Mucosa of rectum (tissue), 2 donors: ENCODE measurements around the gene FCN2.

Source experiments
- H3K27ac ChIP-seq, 2 donors: one replicate each; pipeline ENCODE4 v1.7.0; 2013; ENCODE audit warnings: inconsistent platforms in 2 of 2, low read depth in 2 of 2, low read length in 2 of 2
- H3K27me3 ChIP-seq, 2 donors: one replicate each; pipeline ENCODE4 v1.7.0; 2013; ENCODE audit warnings: low read length in 2 of 2; ENCODE audit not compliant: control insufficient read depth in 2 of 2, insufficient read depth in 2 of 2
- H3K36me3 ChIP-seq, 2 donors: one replicate each; pipeline ENCODE4 v1.7.0; 2013; ENCODE audit warnings: low read length in 2 of 2; ENCODE audit not compliant: control insufficient read depth in 2 of 2, insufficient read depth in 2 of 2
- H3K4me1 ChIP-seq, 2 donors: one replicate each; pipeline ENCODE4 v1.7.0; 2013; ENCODE audit warnings: low read length in 2 of 2, mild to moderate bottlenecking in 1 of 2; ENCODE audit not compliant: control insufficient read depth in 2 of 2, insufficient read depth in 2 of 2
- H3K4me3 ChIP-seq, 2 donors: one replicate each; pipeline ENCODE4 v1.7.0; 2013; ENCODE audit warnings: low read length in 2 of 2
- H3K9ac ChIP-seq, 2 donors: one replicate each; pipeline ENCODE4 v1.7.0; 2013; ENCODE audit warnings: low read length in 2 of 2, low read depth in 1 of 2, mild to moderate bottlenecking in 1 of 2
- H3K9me3 ChIP-seq, 2 donors: one replicate each; pipeline ENCODE4 v1.7.0; 2013; ENCODE audit warnings: low read length in 2 of 2; ENCODE audit not compliant: control insufficient read depth in 2 of 2
- donor health status: healthy.
- donor health status: Normal muscosa, but diverticular disease.

The FCN2 gene

DNA sequence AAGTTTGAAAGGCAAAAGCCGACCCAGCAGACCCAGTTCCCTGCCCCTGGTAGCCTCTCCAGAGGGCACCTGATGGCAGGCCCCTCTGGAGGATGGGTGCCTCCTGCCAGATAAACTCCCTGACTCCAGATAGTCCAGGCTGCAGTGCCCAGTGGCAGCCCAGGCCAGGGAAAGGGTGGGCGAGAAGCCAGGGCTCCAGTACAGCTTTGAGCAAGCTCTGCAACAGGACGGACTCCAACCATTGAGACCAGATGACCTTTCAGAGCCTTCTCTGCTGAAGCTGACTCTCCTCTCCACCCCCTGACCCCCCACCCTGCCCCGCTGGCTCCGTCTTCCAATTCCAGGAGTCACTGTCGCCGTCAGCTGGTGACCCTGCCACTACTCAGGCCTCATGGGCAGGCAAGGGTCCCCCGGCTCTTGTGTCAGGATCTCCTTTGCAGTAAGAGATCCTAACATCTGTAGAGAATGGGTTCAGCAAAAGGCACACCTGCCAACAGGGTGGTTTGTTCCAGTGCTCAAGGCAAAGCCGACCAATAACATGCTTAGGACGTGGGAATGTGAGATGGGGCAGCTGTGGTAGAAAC is 52.6 kb downstream of the FCN2 start:
- Histone ChIP-seq H3K36me3 (no peaks in the 10 kb centered on the region), H3K4me1 (peaks cover 0 to 3% of the 10 kb centered on the region in 2 donors), H3K27me3 (peaks cover 0 to 4% of the 10 kb centered on the region in 2 donors), H3K27ac (no peak overlapping the region), H3K9me3 (no peaks in the 10 kb centered on the region), H3K4me3 (no peak overlapping the region), H3K9ac (no peak overlapping the region)

DNA sequence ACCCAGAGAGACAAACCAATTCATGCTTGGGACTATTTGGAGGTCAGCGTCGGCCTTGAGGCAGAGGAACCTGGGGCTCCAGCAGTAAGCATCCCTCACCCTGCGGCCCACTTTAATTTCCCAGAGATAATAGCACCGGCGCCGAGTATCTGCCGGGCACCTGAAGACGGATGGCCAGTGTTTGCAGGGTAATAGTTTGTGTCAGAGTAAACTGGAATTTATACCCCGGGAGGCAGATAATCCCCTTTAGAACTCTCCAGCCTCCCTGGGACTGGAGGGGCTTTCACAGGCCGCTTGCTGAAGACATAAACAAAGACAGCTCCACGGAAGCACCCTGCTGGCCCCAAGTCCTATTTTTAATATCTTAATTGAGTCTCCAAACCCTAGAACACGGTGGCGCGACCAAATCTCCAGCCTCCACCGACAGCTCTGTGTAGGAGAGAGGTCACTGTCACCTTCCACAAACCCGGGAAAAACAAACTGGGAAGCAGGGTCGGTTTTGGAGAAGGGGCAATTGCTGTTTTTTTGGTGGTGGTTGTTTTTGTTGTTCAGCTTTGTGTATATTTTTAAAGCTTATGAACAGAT is 54.5 kb downstream of the FCN2 start:
- Histone ChIP-seq H3K27ac (no peak overlapping the region), H3K4me3 (no peak overlapping the region), H3K27me3 (peaks cover 0 to 4% of the 10 kb centered on the region in 2 donors), H3K9me3 (no peaks in the 10 kb centered on the region), H3K36me3 (no peaks in the 10 kb centered on the region), H3K4me1 (peaks cover 0 to 3% of the 10 kb centered on the region in 2 donors), H3K9ac (no peak overlapping the region)

DNA sequence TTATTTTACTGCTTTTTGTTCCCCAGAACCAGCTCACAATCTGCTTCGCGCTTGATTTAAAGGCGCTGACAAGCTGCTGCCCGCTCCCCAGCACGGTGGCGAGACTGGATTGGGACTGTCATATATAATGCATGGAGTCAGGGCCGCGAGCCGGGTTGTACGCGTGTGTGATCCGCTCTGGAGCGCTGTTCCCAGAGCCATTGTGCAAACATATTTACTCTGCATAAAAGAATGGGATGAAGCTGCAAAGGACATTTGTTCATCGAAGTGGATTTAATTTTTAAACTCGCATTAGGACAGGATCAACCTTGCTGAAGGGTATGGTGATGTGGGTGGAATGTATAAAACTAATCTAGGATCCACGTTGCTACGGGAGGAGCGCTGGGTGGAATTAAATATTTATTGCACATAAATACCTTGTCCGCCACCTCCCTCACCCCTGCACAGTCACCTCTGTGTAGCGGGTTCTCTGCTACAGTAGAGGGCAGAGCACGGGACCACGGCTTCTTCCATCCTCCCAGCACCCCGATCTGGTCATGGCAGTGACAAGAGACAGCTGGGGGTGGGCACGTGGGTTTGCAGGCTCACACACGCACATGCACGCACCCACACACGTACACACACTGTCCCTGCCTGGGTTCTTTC is 55.2 kb downstream of the FCN2 start:
- Histone ChIP-seq H3K4me1 (peaks cover 0 to 3% of the 10 kb centered on the region in 2 donors), H3K36me3 (no peaks in the 10 kb centered on the region), H3K4me3 (no peak overlapping the region), H3K27ac (no peak overlapping the region), H3K9ac (no peak overlapping the region), H3K9me3 (no peaks in the 10 kb centered on the region), H3K27me3 (peaks cover 0 to 4% of the 10 kb centered on the region in 2 donors)

DNA sequence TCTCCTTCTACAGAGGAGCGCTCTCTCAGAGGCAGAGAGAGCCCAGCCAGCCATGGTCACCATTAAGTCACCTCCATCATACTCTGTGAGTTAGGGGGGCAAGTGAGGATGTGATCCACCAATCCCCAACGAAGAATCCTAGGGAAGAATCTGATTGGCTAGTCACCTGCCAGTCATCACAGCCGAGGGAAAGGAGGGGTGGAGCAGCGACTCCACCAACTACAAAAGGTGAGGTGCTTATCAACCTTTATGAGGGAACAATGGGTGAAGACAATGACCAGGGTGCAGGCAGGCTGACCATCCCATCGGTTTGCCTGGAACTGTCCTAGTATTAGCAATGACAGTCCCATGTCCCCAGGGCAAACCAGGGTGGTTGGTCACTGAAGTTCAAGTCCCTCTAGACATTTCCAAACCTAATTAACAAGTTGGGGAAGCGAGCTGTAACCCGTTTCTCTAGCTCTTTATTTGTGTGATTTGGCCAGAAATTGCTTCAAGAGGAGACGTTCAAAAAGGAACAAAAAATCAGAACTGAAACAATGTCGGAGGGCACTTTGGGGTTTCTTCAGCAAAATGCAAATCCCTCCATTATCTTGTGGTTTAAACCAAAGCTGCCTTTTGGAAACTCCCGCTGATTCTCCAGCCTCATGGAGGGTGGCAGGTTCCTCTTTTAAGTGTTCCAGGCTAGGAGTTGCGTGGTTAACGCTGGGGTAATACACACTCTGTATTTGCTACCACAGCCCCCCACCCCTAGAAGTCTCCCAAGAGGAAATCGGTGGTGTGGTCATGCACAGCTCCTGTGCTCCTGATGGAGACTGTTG is 55.9 kb downstream of the FCN2 start:
- no peak overlapping the region for H3K9ac ChIP-seq
- H3K4me3 ChIP-seq: peak overlapping the region in 1 of 2 donors; percentile 26
- no peak overlapping the region for H3K27ac ChIP-seq
- H3K4me1 ChIP-seq: peaks cover 0 to 3% of the 10 kb centered on the region in 2 donors
- no peaks in the 10 kb centered on the region for H3K36me3 ChIP-seq
- H3K27me3 ChIP-seq: peaks cover 0 to 4% of the 10 kb centered on the region in 2 donors
- H3K9me3 ChIP-seq: no peaks in the 10 kb centered on the region
